ENCODE results near the gene CBLB.
"Not testable (repeated sequence)": the region's sequence is repeated elsewhere in the genome, so short reads cannot be mapped to it uniquely, and the experiment has no call there.

The CBLB gene

DNA sequence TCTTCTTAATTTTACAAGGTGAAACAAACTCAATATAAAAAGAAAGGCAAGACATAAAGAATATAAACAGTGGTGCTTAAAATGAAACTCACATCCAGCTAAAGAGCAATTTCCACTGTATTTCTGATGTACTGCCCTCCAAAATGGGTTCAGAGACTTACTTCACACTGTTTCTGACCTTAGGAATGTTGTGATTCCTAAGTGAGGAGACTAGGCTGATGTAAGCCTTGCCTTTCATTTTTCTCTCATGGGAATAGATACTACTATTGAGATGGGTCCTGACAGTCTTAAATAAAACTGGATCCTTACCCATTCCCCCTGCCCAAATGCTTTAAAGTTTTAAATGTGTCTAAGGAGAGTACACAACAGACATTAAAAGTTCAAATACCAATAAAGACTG is 86.9 kb downstream of the CBLB start:
- DNase-seq: no peak

DNA sequence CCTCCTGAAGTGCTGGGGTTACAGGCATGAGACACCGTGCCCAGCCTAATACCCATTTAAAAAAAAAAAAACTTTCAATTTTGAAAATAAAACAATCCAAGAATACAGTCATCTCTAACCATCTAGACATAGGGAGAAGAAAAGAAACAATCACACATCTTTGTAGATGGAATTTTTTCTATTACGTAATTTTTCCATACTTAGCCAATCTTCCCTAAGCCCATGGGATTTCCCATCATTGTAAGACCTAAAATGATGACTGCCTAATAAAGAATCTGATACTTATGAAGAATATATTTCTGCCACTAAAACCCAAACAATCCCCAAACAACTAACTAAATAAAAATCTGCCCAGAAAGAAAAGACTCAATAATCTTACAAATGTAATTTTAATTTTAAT is 88.7 kb downstream of the CBLB start:
- DNase-seq: no peak

DNA sequence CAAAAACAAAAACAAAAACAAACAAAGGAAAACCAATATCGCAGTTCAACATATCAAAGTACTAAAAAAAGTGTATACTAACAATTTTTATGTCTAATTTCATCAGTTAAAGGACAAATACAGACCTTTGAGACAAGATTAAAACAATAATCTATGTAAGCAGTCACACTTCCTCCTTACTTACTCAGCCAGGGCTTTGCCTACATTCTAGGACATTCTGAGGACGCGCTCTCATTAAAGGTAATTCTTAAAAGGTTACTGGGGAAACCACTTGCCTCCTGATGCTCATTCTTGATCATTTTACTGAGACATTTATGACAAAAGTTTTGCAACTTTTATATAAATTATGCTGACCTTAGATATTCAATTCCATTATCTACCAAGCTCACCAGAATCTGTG is 93.4 kb downstream of the CBLB start:
- DNase-seq: no peak

DNA sequence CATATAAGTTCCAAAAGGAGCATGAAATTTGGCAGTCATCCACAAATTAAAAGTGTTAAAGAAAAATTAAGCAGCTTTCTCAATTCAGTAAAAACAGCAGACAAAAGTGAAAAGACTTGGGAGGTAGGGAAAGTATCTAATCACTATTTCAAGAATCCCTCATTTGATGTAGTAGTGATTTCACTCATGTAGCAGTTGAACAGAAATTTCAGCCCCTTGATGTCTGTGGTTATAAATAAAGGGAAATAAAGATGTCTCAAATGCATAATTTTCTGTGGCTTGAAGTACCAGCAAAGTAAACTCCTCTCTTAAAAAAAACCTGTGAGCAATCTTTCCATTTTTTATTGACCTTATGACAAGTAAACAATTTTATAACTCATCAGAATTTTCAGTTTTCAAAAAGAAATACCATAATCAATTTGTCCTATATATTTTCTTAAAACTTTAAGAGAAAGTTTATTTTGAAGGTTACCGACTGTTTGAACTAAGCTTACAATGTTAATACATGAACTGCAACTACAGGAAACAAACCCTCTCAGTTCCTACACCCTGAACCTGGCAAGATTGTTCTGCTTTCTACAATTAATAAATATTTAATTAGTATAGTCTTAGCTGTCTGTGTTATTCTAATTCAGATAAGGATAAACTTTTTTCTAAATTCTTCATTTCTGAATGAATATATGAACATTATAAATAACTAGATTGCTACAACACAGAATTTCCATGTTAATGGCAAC is 94.2 kb downstream of the CBLB start:
- no peak for DNase-seq

- no peak for DNase-seq
Measured at GRCh38 chr3:105773291-105773690, 95.5 kb downstream of the CBLB start.

DNA sequence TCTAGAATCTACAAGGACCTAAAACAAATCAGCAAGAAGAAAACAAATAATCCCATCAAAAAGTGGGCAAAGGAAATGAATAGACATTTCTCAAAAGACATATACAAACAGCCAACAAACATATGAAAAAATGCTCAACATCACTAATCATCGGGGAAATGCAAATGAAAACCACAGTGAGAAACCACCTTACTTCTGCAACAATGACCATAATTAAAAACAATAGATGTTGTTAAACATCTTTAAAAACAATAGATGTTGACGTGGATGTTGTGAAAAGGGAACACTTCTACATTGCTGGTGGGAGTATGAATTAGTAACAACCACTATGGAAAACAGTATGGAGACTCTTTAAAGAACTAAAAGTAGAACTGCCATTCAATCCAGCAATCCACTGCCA is 96.2 kb downstream of the CBLB start:
- DNase-seq: no peak

GRCh38 chr3:105771392-105771791 is 97.4 kb downstream of the CBLB start:
- DNase-seq: no peak

GRCh38 chr3:105770410-105770809 is 98.4 kb downstream of the CBLB start:
- DNase-seq: no peak

GRCh38 chr3:105767776-105768175 is 101.0 kb downstream of the CBLB start:
- DNase-seq: no peak

DNA sequence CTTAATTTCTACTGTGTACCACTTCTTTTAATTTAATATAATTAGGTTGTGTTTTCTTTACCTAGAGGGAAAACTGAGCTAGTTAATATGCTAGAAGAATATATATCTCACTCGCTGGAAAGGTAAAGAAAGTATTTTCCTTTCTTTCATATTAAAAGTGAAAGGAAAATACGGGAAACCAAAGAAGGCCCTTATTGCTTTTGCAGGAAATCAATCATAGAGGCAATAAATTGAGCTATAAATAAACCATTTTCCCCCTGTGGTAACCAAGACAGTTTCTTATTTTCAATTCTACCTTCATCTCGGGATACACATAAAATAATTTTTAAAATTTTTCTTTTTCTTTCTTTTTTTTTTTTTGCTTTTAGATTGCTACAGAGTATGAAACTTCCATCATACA is 101.6 kb downstream of the CBLB start:
- no peak for DNase-seq

DNA sequence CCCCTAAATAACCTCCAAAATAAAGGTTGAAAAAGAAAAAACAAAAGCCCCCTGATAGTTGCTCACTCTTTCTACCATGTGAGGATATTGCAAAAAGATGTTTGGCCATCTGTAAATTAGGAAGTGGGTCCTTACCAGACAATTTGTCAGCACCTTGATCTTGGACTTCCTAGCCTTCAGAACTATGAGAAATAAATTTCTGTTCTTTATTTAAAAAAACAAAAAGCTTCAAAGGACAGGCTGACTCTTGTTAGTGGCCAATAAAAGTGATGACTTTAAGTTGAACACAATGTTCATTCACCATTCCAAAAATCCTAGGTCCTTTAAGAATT is 103.5 kb downstream of the CBLB start:
- DNase-seq: no peak

DNA sequence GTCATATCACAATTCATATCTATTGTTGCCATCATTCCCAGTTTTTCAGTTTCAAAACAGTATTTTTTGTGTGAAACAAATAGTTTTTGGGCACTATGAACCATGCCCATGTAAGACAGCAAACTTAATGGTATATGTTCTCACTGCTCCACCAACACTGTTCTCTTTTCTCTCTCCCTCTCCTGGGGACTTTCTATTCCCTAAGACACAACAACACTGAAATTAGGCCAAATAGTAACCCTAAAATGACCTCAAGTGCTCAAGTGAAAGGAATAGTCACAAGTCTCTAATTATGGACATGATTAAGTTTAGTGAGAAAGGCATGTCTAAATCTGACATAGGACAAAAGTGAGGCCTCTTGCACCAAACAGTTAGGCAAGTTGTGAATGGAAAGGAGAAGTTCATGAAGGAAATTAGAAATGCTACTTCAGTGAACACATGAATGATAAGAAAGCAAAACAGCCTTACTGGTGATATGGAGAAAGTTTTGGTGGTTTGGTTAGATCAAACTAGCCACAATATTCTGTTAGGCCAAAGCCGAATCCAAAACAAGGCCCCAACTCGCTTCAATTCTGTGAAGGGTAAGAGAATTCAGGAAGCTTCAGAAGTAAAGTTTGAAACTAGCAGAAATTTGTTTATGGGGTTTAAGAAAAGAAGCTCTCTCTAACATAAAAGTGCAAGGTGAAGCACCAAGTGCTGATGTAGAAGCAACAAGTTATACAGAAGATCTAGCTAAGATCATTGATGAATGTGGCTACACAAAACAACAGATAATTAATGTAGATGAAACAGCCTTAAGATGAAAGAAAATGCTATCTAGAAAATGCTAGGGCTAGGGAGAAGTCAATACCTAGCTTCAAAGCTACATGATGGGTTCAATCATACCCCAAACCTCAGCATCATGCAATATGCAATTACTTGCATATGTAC is 104.2 kb downstream of the CBLB start:
- no peak for DNase-seq

DNA sequence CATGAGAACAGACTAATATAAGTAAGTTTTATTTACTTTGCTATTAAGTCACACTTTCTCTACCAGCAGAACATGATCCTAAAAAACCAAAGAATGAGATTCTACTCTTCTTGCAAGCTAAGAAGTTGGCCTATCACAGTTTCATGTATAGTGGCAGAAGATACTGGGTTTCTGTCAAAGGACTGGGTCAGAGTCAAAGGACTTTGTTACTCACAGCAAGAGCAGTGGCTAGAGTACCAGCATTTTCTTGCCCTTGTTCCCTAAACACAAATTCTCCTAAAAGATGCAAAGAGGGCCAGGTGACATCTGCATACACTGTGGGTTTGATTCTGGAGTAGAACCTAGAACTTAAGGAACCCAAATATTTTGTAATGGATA is 105.2 kb downstream of the CBLB start:
- DNase-seq: no peak

GRCh38 chr3:105762749-105763658 is 105.8 kb downstream of the CBLB start:
- DNase-seq: no peak

- not testable (repeated sequence) for DNase-seq
Measured at GRCh38 chr3:105762214-105762613, 106.6 kb downstream of the CBLB start.

DNA sequence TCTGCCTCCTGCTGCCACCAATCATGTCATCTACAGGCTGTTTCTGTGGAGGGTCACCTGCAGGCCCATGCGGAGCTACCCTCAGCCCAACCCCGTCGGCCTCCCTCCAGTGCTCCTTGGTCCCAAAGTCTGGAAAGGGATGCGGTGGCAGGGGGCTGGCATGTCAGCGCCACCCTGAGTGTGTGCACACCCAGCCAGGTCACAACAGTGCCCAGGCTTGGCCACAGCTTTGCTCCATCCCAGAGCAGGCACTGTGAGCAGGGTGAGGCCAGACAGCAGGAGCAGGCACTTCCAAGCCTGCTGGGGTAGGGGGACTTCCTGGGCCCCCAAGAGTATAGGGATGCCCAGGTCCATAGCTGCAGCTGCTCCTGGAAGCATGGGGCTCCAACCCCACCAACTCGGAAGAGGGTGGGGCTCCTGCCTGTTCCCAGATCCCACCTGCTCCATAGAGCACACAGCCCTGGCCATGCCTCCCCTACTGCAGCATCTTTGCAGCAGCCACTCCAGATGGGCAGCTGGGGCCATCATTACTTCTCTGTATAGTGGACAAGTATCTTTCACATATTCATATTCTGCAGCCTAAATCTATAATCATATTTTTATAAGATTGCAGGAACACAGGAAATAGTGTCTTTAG is 109.3 kb downstream of the CBLB start:
- no peak for DNase-seq

DNA sequence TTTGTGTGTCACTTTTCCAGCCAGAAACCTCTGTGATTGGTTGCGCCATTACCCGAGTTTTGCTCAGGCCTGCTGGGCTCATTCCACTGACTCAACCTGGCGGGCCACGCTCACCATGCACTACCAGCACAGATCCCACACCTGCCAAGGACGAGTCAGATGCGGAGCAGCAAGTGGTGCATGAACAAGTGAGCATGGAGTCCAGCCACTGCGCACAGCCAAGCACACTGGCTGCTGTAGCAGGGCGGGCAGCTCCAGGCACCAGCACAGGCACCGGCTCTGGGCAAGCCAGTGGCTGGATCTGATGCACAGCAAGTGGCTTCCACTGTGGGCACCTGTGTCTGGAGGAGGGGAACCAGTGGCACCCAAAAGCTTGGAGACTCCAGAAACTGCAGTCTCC is 110.4 kb downstream of the CBLB start:
- no peak for DNase-seq

DNA sequence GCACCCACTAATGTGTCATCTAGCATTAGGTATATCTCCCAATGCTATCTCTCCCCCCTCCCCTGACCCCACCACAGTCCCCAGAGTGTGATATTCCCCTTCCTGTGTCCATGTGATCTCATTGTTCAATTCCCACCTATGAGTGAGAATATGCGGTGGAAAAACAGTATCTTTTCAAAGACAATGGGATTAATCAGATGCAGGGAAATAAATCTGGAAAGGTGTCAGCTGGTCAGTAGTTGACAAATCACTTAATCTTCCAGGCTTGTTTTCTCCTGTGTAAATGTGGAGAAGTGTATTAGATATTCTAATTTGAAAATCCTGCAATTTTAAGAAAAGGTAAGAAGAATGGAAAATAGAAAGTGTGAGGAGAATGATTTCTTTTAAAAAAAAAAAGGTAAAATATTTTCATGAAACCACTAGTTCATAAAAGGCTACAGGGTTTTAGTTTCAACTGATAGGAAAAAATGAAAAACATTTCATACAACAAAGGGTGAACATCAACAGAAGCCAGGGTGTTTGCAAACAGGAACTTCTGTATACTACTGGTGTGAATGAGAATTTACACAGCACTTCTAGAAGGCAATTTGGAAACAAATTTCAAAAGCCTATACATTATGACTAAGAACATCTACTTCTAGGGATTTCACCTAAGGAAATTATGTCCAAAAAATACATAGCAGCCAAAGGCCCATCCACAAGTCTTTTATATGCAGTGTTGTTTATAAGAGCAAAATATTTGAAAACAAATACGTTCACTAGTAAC is 113.5 kb downstream of the CBLB start:
- DNase-seq: no peak

GRCh38 chr3:105752791-105753415 is 115.9 kb downstream of the CBLB start:
- no peak for DNase-seq

GRCh38 chr3:105747696-105748095 is 121.1 kb downstream of the CBLB start:
- no peak for DNase-seq

- DNase-seq: no peak
Measured at GRCh38 chr3:105747060-105747541, 121.7 kb downstream of the CBLB start.
